GM21786 (cell line): Measurements from ENCODE around the gene ZNF215.
A peak's percentile ranks its signal among the peaks of the same experiment; 100 is the strongest.
"Not testable (repeated sequence)": the region's sequence is repeated elsewhere in the genome, so short reads cannot be mapped to it uniquely, and the experiment has no call there.

Source experiments
- ATAC-seq: cut with Tn5 transposase; IDR thresholded peaks from one replicate; pipeline ENCODE4 v1.9.1; 2021; ENCODE audit not compliant: unreplicated experiment

Gene ZNF215

DNA sequence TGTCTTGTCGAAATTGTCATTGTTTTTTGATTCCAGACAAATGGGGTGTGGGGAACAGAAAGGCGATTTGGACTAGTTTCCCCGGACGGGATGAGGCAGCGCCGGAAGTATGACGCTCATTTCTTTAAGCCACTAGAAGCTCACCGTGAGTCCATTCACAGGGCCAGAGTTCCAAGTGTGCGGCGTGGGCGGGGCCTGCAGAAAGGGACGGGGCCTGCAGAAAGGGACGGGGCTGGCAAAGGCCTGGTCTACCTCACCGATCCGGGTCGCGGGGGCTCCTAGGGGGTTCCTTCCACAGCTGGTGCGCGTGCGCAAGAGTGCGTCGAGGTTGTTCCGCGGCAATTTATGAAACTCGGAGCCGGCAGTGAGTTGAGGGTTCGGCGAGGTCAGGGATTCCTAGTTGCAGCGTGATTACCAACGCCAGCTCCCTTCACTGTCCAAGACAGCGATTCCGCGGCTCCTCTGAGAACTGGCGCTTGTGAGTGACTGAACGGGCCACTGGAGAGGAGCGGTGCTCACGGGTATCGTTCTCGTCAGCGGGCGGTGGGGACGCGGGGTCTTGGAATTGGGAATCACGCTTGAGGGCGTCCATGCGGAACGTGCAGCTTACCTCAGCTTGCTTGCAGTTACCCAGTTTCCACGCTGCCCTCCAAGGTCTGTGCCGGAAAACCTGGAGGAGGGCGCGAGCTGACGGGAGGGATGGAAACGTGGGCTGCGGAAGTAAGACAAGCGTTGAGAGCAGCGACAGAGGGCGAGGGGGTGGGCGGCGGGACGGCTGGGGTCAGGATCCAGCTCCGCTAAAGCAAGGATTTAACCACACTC lies at the start of gene ZNF215:
Gene ZNF215 (plus strand): TSS at position 219 of the 822 bp plus-strand sequence. CDS start 5,847 bp downstream, outside the sequence.
- peak; percentile 60 for ATAC-seq

DNA sequence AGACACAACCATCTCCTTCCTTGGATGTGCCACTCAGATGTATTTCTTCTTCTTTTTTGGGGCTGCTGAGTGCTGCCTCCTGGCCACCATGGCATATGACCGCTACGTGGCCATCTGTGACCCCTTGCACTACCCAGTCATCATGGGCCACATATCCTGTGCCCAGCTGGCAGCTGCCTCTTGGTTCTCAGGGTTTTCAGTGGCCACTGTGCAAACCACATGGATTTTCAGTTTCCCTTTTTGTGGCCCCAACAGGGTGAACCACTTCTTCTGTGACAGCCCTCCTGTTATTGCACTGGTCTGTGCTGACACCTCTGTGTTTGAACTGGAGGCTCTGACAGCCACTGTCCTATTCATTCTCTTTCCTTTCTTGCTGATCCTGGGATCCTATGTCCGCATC lies 49.3 kb upstream of the ZNF215 start:
- ATAC-seq: no peak

DNA sequence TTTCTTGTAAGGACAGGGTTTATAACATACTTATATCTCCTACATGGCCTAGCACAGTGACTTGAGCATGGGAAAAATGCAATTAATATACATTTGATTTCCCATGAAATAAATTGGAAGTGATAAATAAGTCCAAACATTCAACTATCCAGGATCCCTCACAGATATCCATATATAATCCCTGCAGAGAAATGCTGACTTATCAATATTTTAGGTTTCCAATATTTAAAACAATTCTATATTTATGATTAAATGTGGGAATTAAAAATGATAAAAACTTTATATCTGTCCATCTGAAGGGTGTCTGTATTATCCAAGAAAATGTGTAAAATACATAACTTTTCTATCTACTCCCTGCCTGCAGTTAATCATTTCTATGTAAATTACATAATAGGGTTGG lies 43.5 kb upstream of the ZNF215 start:
- no peak for ATAC-seq

DNA sequence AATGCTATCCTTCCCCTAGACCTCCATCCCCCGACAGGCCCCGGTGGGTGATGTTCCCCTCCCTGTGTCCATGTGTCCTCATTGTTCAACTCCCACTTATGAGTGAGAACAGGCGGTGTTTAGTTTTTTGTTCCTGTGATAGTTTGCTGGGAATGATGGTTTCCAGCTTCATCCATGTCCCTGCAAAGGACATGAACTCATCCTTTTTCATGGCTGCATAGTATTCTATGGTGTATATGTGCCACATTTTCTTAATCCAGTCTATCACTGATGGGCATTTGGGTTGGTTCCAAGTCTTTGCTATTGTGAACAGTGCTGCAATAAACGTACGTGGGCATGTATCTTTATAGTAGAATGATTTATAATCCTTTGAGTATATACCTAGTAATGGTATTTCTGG lies 38.5 kb upstream of the ZNF215 start:
- not testable (repeated sequence) for ATAC-seq

DNA sequence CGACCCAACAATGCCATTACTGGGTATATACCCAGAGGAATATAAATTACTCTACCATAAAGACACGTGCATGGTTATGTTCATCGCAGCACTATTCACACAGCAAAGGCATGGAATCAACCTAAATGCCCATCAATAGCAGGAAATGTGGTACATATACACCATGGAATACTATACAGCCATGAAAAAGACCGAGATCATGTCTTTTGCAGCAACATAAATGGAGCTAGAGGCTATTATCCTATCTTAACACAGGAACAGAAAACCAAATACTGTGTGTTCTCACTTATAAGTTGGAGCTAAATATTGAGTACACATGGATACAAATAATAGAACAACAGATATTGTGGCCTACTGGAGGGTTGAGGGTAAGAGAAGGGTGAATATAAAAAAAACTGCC lies 37.4 kb upstream of the ZNF215 start:
- no peak for ATAC-seq

DNA sequence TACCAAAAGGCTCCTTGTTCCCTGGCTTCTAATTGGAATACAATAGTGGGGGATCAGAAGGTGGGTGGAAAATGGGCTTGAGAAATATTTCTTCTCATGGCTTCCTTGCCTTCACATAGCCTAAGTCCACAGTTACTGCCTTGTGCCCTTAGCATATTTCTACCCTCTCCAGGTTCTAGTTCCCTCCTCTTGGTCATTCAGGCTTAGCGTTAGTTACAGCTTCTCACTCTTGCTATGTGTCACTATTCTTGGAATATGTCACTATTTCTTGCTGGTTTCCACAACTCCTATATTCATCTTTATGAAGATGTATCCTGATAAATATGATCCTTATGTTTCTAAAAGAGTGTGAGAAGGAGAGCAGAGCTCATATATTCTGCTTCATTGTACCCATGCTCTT lies 36.4 kb upstream of the ZNF215 start:
- no peak for ATAC-seq

DNA sequence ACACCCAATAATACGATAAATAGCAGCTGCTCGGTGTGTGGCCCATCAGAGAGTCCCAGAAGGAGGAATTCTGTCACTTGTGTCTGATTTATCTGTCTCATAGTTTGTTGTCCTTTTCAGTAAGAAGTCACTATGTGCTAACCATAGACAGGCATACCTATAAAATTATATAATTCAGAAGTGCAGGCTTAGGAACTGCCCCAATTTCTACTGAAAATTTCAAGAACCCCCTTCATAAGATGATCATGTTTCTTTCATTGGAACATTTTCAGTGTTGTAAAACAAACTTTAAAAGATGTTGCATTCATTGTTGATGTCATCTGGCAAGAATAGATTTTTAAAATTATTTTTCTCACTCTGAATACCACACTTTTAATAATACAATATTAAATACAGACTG lies 33.8 kb upstream of the ZNF215 start, which contains the start of gene OR2D2:
Gene OR2D2 (minus strand): TSS at position 101 of the 400 bp plus-strand sequence. CDS start 0 bp downstream, at position 101.
- no peak for ATAC-seq

DNA sequence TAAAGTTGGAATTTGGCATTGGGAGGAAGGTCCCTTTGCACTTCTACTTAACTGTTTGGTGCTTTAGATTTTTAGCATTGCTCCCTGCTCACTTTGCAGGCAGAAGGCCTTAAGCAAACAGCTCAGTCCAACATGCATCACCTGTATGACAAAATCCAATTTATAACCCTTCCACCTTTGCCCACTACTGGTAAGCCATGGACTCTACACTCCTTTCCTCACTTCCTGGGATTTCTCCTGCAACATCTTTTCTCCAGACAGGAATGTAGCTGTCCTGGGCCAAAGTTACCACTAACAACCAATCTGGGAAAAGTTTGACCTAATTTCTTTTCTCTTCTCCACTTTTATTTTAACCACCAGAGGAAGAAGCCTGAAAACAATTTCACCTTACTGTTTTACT lies 32.1 kb upstream of the ZNF215 start:
- no peak for ATAC-seq

DNA sequence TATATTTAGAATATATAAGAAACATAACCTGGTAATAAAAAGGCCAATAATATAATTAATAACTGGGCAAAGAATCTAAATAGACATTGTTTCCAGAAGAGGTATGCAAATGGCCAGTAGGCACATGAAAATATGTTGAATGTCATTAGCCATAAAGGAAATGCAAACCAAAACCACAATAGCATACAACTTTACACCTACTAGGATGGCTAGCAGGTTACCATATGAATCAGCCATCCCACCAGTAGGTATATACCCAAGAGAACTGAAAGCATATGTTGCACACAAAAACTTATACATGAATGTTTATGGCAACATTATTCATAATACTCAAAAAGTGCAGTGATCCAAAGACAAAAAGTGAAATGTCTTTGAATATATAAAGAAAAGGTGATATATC lies 31.2 kb upstream of the ZNF215 start:
- peak; percentile 85 for ATAC-seq

DNA sequence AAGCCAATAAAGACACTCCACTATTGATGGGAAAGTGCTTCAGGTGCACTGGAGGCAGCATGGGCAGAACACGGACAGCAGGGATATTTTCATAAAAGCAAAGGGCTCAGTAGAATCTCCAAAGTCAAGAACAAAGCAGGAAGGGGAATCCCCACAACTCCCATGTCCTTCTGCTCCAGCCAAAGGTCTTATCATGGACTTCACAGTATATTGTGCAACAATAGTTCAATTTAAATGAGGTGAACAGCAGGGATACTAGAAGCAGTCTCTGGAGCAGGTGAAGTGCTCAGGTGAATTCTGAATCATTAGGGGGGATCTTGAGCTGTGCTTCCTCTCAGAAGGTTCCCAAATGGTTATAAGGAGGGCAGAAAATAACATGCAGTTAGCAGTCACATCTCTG lies 27.3 kb upstream of the ZNF215 start:
- no peak for ATAC-seq

DNA sequence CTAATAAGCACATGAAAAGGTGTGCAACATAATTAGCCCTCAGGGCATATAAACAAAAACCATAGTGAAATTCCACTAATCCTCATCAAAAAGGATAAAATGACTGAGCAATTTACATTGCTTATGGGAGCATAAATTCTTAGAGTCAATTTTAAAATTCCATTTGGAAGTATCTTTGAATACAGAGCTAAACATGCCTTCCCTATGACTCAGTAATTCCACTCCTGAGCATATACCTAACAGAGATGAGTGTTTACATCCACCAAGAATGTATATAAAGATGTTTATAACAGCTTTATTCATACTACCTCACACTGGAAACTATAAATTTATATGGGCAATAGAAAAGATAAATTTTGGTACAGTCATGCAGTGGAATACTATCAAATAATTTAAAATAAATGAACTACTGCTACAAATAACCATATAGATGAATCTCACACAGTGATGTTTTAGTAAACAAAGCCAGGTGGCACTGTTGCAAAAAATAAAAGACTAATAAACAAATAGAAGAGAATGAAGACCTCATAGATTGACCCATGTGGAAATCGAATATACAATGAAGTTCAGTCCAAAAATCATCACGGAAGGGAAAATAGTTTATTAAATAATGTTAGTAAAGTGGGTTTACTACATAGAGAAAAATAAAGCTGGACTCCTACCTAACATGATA lies 25.8 kb upstream of the ZNF215 start:
- ATAC-seq: no peak

DNA sequence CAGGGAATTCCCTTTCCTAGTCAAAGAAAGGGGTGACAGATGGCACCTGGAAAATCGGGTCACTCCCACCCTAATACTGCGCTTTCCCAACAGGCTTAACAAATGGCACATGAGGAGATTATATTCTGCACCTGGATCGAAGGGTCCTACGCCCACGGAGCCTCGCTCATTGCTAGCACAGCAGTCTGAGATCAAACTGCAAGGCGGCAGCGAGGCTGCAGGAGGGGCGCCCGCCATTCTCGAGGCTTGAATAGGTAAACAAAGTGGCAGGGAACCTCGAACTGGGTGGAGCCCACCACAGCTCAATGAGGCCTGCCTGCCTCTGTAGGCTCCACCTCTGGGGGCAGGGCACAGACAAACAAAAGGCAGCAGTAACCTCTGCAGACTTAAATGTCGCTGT lies 21.4 kb upstream of the ZNF215 start:
- not testable (repeated sequence) for ATAC-seq

DNA sequence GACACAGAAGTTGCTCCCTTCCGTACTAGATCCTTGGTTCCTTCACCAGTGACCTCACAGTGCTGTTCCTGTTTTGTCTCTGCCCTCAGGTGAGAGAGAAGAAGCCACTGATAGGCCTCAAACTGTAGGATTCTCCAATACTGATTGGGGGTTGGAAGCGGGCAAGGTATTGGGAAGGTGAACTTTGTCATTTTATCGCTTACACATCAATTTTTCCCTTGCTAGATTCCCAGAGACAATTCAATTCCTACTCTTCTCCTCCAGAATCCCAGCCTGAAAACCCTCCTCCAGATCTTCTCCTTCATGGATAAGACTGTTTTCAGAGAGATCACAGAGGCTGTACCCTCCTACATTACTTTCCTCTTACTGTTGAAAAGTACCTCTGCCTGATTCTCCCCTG lies 14.8 kb upstream of the ZNF215 start:
- ATAC-seq: no peak

DNA sequence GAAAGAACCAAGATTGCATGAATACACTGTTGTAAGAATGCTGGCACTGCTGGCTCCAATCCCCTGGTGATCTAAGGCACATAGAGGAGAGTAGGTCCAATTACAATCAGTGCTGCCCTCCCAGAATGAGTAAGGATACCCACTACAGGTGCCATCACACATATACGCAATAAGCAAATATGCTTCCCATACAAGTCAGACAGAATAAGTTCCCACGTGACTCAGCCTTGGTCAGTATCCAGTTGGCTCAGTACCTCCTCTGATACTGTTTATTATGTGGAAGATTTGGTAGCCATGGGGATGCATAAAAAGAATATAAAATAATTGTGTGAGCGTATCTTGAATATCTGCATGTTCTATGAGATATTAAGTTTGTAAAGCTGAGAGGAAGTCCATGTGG lies 14.3 kb upstream of the ZNF215 start:
- ATAC-seq: no peak

DNA sequence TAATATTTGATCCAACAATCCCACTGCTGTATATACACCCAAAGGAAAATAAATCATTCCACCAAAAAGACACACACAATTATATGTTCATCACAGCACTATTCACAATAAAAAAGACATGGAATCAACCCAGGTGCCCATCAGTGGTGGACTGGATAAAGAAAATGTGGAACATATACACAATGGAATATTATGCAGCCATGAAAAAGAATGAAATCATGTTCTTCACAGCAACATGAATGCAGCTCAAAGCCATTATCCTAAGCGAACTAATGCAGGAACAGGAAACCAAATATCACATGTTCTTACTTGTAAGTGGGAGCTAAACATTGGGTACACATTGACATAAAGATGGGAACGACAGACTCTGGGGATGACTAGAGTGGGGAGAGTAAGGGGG lies 6.5 kb upstream of the ZNF215 start:
- ATAC-seq: no peak

DNA sequence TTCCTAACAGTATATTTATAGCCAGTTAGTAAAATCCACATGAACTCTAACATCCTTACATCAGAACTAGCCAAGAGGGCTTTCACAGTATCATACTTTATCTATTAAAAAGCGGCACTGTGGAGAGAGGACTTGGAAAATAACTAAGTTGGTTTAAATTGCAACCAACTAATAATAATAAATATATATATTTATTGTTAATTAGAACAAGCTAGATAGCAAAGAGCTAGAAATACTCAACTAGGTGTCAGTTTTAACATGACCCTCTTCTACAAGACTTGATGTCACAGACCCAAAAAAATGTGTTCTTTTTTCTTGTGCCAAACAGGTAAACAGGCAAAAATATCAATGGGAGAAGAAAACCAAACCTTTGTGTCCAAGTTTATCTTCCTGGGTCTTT lies 5.5 kb upstream of the ZNF215 start, which contains the start of gene OR2D3:
Gene OR2D3 (plus strand): TSS at position 301 of the 400 bp plus-strand sequence. CDS start 0 bp downstream, at position 301.
- no peak for ATAC-seq

DNA sequence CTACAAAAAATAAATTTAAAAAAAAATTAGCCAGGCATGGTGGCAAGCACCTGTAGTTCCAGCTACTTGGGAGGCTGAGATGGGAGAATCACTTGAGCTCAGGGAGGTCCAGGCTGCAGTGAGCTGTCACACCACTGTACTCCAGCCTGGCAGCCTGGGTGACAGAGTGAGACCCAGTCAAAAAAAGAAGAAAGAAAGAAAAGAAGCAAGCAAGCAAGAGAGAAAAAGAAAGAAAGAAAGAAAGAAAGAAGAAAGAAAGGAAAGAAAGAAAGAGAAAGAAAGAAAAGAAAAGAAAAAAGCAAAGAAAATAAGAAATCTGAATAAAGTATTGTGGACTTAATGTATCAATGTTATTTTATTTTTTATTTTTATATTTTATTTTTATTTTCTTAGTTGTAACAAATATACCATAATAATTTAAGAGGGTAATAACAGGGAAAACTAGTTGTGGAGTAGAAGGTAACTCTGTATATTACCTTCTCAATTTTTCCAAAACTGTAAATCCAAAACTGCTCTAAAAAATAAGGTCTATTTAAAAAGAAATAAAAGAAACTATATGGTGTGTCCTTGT lies 1.1 kb upstream of the ZNF215 start:
- no peak for ATAC-seq

DNA sequence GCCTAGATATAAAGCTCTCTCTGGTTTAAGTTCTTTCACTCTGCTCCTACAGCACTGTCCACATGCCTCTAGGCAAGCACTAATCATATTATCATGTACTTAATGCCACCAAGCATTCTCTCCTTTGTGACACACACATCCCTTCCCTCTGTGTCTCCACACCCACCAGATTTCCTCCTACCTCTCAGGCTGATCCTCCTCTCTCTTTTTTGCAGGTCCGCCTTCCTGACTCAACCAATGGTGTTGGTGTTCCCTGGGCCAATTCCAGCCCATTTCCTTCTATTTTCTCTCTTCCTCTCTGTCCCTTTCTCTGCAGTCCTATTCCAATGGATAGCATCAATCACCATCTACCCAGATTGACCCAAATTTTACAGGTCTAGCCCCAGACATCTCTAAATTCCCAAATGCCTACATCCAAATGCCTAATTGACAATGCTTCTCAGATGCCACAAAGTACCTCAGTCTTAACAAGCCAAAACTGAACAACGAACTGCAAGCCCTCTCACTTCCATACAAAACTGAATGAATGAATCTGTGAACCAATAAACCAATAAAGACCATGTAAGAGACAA lies 504 bp upstream of the ZNF215 start:
- no peak for ATAC-seq

DNA sequence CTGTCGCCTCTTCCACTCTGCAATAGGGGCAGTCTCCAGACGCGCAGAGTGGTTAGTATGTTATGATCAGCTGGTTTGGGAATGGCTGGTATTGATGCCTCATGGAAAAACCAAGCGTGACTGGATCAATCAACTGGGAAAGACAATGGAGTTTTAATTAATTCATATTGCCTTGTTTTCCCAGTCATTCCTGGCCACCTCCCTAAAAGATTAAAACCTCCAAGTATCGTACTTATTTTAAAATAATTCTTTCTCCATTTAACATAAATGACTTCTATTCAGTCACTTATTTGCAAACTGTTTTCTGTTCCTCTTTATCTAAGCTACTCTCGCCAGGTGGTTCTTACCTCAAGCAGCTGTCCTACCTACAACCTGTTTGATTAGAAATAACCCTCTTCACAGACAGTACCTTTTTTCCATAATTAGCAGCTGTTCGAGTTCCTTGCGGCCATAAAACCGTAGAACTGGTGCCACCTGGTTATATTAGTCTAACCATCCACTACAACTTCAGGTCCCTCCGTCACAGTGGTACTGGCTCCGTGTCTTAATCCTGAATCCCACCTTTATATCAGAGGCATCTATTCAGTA lies 898 bp downstream of the ZNF215 start:
- ATAC-seq: peak; percentile 72

DNA sequence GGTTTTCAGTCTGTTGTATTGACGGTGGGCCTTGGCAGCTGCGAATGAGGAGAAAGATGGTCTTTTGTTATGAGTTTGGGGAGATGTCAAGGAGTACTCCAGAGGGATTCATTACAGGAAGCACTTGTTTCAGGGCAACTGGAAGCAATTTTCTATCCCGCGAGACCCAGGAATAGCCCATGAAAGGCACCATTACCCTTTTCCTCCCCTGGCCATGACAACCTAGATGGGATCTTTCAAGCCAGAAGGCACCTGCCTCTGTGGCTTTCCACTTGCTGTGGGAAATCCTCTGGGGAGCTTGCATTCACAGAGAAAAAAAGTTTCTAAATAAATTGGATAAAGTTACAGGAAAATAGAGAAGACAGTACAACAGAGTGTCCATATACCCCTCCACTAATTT lies 2.7 kb downstream of the ZNF215 start:
- no peak for ATAC-seq

DNA sequence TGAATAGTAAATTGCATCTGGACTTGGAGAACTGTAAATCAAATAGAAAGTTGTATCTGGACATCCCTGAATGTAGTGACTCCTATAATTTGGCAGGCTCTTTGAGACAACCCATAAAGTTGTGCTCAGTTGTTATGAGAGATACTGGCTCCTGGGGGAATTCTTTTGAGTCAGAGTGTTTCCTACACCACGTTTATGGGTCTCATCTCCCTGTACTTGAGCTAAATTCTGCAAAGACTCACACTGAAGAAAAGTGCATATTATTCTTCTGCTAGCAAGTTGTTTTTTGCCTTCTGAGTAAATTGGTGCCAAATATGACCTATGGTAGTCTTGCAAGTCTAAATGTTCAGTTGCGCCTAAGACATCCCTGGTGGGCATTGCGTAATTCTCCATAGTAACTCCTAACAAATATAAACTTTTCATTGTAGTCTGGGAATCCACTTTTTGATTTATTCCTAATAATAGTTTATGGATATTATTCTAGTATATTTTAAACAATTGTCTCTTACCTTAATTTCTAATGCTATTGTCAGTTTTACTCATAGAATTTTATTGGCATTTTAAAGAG lies 5.0 kb downstream of the ZNF215 start:
- no peak for ATAC-seq
